Activated CD4-positive, alpha-beta T cell treated with anti-CD3 and anti-CD28 coated beads, Interleukin-2, amount 50 U/mL, for 4 hours (primary cell): ENCODE data around the gene AGBL5.

Source experiments
- DNase-seq, 2 experiments: peaks; one replicate each; pipeline ENCODE4 v3.0.0-alpha.2; 2020

Gene AGBL5

GRCh38 chr2:27025281-27025800 lies 26.1 kb upstream of the AGBL5 start:
- DNase-seq, result no peak

- no peak for DNase-seq
These were observed 25.3 kb upstream of the AGBL5 start for GRCh38 chr2:27025861-27026851.

GRCh38 chr2:27027211-27027651 lies 24.2 kb upstream of the AGBL5 start:
- DNase-seq, result no peak

GRCh38 chr2:27029051-27029450 lies 22.4 kb upstream of the AGBL5 start:
- DNase-seq, result no peak

GRCh38 chr2:27032495-27033252 lies 18.8 kb upstream of the AGBL5 start, which contains the start of gene TMEM214:
Gene TMEM214 (plus strand): TSS chr2:27032965. CDS start chr2:27033016, 51 bp downstream.
- peak; percentile 62 to 64 for DNase-seq

GRCh38 chr2:27033253-27033852 lies 18.1 kb upstream of the AGBL5 start:
- no peak for DNase-seq

GRCh38 chr2:27038012-27038411 lies 13.5 kb upstream of the AGBL5 start:
- no peak for DNase-seq

GRCh38 chr2:27038631-27039339 lies 12.7 kb upstream of the AGBL5 start:
- no peak for DNase-seq

GRCh38 chr2:27039426-27039825 lies 12.0 kb upstream of the AGBL5 start:
- DNase-seq, result no peak

GRCh38 chr2:27039871-27040270 lies 11.6 kb upstream of the AGBL5 start:
- DNase-seq, result no peak

GRCh38 chr2:27040282-27040681 lies 11.2 kb upstream of the AGBL5 start:
- no peak for DNase-seq

GRCh38 chr2:27041752-27042151 lies 9.7 kb upstream of the AGBL5 start:
- DNase-seq, result no peak

GRCh38 chr2:27042159-27042661 lies 9.3 kb upstream of the AGBL5 start:
- no peak for DNase-seq

GRCh38 chr2:27042985-27043634 lies 8.4 kb upstream of the AGBL5 start:
- no peak for DNase-seq

- peak; percentile 50 to 62 for DNase-seq
These were observed 1.8 kb upstream of the AGBL5 start for GRCh38 chr2:27049422-27050280.

GRCh38 chr2:27050281-27050995 lies 1.0 kb upstream of the AGBL5 start:
- DNase-seq, result peak; percentile 88 to 89

- no peak for DNase-seq
These were observed 606 bp downstream of the AGBL5 start for GRCh38 chr2:27051902-27052645.

- no peak for DNase-seq
These were observed 1.9 kb downstream of the AGBL5 start for GRCh38 chr2:27053321-27053720.

GRCh38 chr2:27053776-27054175 lies 2.3 kb downstream of the AGBL5 start:
- no peak for DNase-seq
